Ovary (tissue), 9 donors: Measurements from ENCODE around the gene ANKRD10. TPM values are rescaled to one million over a fixed set of nuclear protein-coding genes. Genes with fewer than 3 reads are reported as not detected.

Experiments
- DNase-seq, 5 donors: peaks; one replicate each; pipeline ENCODE4 v3.0.0-alpha.2; 2019 to 2020
- H3K27ac ChIP-seq, 2 donors: fragments of 200-600 bp; one replicate each; pipeline versions ENCODE4 v1.5.1 to v1.8.0; 2019 to 2022
- H3K27me3 ChIP-seq: fragments of 200-600 bp; one replicate; pipeline ENCODE4 v1.8.0; 2022
- H3K36me3 ChIP-seq: fragments of 200-600 bp; sonication (generic); one replicate; pipeline ENCODE4 v1.5.1; 2019
- H3K4me1 ChIP-seq: one replicate; pipeline ENCODE4 v1.8.1; 2013; ENCODE audit warnings: mild to moderate bottlenecking, moderate library complexity; ENCODE audit not compliant: insufficient read depth
- H3K4me3 ChIP-seq: fragments of 200-600 bp; sonication (generic); one replicate; pipeline ENCODE4 v1.5.1; 2017
- H3K9me3 ChIP-seq, 2 donors: fragments of 200-600 bp in 1 of 2; sonication (generic) in 1 of 2; one replicate each; pipeline versions ENCODE4 v1.5.1 to v1.8.1; 2013 to 2019; ENCODE audit warnings: mild to moderate bottlenecking in 1 of 2, moderate library complexity in 1 of 2
- CTCF ChIP-seq, 3 donors: fragments of 450-650 bp in 2 of 3; fragments of 200-600 bp in 1 of 3; IDR thresholded peaks; one replicate each; pipeline versions ENCODE4 v1.5.1 to v1.8.0; 2016 to 2022; ENCODE audit warnings: antibody characterized with exemption in 3 of 3, mild to moderate bottlenecking in 1 of 3
- EP300 ChIP-seq: sonication (generic); formaldehyde crosslinking; IDR thresholded peaks from one replicate; pipeline ENCODE4 v1.6.1; 2017; ENCODE audit warnings: antibody characterized with exemption
- POLR2A ChIP-seq: fragments of 450-650 bp; IDR thresholded peaks from one replicate; pipeline ENCODE4 v1.6.1; 2017; ENCODE audit warnings: antibody characterized with exemption, mild to moderate bottlenecking, moderate library complexity
- WGBS, 3 donors: extraction: QIAGEN DNeasy Blood & Tissue Kit in 1 of 3; methylation state at CpG; one replicate each; pipeline versions ENCODE4 v1.1.5 to v1.1.7; 2013 to 2017; 5-methylcytosine and 5-hydroxymethylcytosine counted together
- intact Hi-C, 4 donors: fragments of 100-400 bp; cut with DNase I; formaldehyde crosslinking; loops; one replicate each; pipeline versions ENCODE4 v1.11.0 to v1.15.1; 2022 to 2023
- polyA plus RNA-seq, 2 donors: library from polyadenylated mRNA; stranded (reverse); fragments of 200-250 nt in 1 of 2; fragments of 350-450 nt in 1 of 2; fragmentation: Illumina TruSeq in 1 of 2; extraction: RNeasy Lipid Tissue Mini Kit (QIAGEN cat#74804) in 1 of 2; gene quantifications; one replicate each; pipeline ENCODE4 v1.2.3, GENCODE V29; 2013 to 2014
- total RNA-seq, 7 donors: library from RNA; depleted of rRNA in 2 of 7; stranded (reverse); fragments of >200 nt in 2 of 7; fragmentation: NEBNext Ultra II Directional in 3 of 7; extraction: Animal tissue kit (Norgen Biotek cat#: 25700) in 3 of 7; gene quantifications; one replicate each; pipeline versions ENCODE4 v1.1.0 to v1.2.4, GENCODE V29; 2016 to 2023
- donor health status: DM: no; HTN: no; CAD: no; lungs with moderate emphysema.
- donor health status: DM: no; HTN: no; CAD: no.
- donor health status: Bipolar disorder and iron deficiency.
- donor health status: DM: yes; HTN: yes; CAD: no.
- donor health status: DM: no; HTN: no; CAD: no.
- donor health status: DM: yes; HTN: yes; CAD: no.

ANKRD10 gene
- total and polyA plus RNA-seq, 9 donors, result 62.4 to 172 (median 129) TPM

DNA sequence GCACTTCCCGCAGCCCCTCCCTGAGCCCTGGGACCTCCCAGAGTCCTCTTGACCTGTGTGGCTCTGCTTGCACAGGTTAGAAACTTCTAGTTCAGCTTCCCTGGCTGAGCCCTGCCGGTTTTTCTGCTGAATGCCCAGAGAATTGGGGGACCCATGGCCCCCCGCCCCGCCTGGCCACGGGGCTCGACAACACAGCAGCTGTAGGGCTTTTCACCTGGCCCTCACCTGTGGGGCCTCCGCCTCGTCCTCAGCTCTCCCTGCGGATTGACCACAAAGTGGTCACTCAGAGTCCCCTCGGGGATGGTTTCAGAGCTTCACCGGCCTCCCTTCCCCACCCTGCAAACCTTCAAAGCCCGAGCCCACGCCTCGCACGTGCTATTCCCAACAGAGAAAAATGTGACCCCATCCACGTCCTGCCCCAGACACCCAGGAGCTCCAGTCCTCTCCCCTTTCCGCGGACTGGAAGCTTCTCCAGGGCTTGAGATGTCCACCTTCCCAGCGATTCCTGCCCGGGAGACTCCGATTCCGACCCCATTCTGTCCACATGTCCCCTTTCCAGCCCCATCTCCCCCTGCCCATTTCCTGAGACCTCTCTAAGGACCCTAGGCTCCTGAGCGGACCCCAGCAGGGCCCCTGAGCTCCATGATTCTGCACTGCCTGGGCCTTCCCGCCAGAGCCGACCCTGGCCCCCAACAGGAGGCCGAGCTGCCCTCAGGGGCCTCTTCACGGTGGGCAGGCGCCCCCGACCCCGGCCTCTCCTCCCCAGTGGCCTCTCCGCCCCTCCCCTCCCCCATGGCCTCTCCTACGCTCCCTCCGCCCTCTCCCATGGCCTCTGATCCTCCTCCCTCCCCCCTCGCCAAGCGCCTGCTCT is 41.9 kb downstream of the ANKRD10 start:
- intact Hi-C loops, result loop anchor here in 1 of 4 donors (5.0 kb wide), 1 partner anchor 39 kb away; no protein-coding TSS in a partner anchor
- peaks cover 9% of the 10 kb centered on the region for H3K4me1 ChIP-seq
- TF ChIP-seq CTCF (IDR thresholded peaks at IDR 0.05) (no peak), POLR2A (no peak), EP300 (no peak)
- DNase-seq, result peak in 1 of 5 donors; percentile 42
- WGBS, 3 donors, result 87 to 90% (median 89%) methylated on average over 35 of the region's 35 CpGs
- no peak overlapping the region for H3K4me3 ChIP-seq
- no peaks in the 10 kb centered on the region for H3K27me3 ChIP-seq
- H3K27ac ChIP-seq, result no peak overlapping the region
- no peaks in the 10 kb centered on the region for H3K36me3 ChIP-seq
- no peaks in the 10 kb centered on the region for H3K9me3 ChIP-seq

GRCh38 chr13:110872034-110872767 is 42.7 kb downstream of the ANKRD10 start:
- intact Hi-C loops, result loop anchor here in 1 of 4 donors (5.0 kb wide), 1 partner anchor 40 kb away; no protein-coding TSS in a partner anchor
- Histone ChIP-seq H3K27me3 (no peaks in the 10 kb centered on the region), H3K4me1 (peaks cover 9% of the 10 kb centered on the region), H3K27ac (peak overlapping the region in 1 of 2 donors; percentile 12), H3K36me3 (no peaks in the 10 kb centered on the region), H3K9me3 (no peaks in the 10 kb centered on the region), H3K4me3 (no peak overlapping the region)
- peak in 4 of 5 donors; percentile 27 to 54 (median 45) for DNase-seq
- WGBS, 3 donors, result 48 to 54% (median 53%) methylated on average over 13 of the region's 13 CpGs
- TF ChIP-seq CTCF (IDR thresholded peaks at IDR 0.05), result no peak
- TF ChIP-seq EP300, result no peak
- no peak for TF ChIP-seq POLR2A

DNA sequence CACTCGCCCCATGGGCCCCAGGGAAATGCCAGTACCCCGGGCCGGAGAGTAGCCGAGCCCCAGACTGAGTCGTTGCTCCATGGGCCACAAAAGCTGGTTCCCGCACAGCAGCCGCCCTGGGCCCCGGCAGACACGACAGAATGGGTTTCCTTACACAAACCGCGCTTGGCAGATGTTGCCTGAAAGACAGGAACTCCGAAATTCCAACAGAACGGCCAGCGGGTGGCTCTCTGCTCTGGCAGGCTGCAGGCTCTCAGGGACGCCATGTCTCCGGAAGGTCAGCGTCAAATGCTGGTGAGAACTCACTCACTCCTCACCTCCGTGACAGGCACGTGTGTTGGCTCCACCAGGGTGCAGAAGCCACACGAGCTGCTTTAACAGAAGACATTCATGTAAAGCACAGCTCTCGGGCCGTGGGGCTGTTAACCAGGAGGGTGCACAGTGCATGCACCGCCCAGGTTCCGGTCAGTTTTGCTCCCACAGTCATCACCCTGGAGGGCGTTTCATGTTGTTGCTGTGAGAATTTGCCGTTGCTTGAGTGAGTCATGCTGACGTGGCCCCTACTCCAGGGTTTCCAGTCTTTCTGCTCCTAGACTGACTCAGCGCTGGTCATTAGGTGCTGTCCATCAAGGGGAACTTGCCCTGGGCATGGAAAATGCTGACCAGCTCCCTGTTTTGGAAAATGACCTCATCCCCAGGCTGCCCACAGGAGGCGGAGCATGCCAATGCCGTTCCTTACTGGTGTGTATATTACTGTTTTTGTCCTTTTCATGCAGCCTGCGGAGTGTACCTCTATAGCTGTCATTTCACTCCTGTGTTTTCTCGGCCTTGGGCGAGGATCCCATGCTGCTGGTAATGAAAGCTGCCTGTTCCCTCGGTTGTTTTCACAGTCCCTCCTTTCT is 44.8 kb downstream of the ANKRD10 start:
- H3K36me3 ChIP-seq, result no peaks in the 10 kb centered on the region
- H3K4me3 ChIP-seq, result no peak overlapping the region
- H3K27ac ChIP-seq, result peak overlapping the region; percentile 18 to 57
- H3K9me3 ChIP-seq, result no peaks in the 10 kb centered on the region
- DNase-seq, result peak; percentile 79 to 93 (median 83)
- no peaks in the 10 kb centered on the region for H3K27me3 ChIP-seq
- intact Hi-C loops, result loop anchor here in 1 of 4 donors (5.0 kb wide), 1 partner anchor 42 kb away; no protein-coding TSS in a partner anchor
- TF ChIP-seq CTCF (IDR thresholded peaks at IDR 0.05) (peak in 2 of 3 donors; percentile 21 to 32), POLR2A (no peak), EP300 (peak; percentile 68)
- H3K4me1 ChIP-seq, result peaks cover 9% of the 10 kb centered on the region
- WGBS, 3 donors, result 44 to 52% (median 46%) methylated on average over 34 of the region's 34 CpGs
